Measurements from ENCODE around the gene ABCA13.

DNA sequence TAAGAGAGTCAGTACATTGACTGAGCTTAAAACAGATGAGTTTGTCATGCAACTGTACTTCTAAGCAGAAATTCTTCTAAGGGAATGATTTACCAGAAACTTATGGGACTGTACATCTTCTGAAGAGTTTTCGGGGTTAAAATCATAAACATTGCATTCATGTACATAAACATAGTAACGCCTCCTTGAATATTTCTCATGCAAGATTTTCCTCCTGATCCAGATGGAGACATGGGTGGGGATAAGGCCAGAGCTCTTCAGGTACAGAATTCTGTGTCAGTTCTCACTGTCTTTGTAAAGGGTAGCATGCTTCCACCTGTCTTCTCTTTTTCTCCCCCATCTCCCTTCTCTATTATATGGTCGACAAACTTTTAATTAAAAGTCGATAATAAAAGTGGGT lies 335.3 kb downstream of the ABCA13 start:
- TF ChIP-seq, protein P1, sequence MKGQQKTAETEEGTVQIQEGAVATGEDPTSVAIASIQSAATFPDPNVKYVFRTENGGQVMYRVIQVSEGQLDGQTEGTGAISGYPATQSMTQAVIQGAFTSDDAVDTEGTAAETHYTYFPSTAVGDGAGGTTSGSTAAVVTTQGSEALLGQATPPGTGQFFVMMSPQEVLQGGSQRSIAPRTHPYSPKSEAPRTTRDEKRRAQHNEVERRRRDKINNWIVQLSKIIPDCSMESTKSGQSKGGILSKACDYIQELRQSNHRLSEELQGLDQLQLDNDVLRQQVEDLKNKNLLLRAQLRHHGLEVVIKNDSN (IDR thresholded peaks at IDR 0.05; ENCODE audit: borderline replicate concordance, low read depth), result no peak
- TF ChIP-seq, protein P2, sequence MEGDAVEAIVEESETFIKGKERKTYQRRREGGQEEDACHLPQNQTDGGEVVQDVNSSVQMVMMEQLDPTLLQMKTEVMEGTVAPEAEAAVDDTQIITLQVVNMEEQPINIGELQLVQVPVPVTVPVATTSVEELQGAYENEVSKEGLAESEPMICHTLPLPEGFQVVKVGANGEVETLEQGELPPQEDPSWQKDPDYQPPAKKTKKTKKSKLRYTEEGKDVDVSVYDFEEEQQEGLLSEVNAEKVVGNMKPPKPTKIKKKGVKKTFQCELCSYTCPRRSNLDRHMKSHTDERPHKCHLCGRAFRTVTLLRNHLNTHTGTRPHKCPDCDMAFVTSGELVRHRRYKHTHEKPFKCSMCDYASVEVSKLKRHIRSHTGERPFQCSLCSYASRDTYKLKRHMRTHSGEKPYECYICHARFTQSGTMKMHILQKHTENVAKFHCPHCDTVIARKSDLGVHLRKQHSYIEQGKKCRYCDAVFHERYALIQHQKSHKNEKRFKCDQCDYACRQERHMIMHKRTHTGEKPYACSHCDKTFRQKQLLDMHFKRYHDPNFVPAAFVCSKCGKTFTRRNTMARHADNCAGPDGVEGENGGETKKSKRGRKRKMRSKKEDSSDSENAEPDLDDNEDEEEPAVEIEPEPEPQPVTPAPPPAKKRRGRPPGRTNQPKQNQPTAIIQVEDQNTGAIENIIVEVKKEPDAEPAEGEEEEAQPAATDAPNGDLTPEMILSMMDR (IDR thresholded peaks at IDR 0.05), result no peak
- no peak for TF ChIP-seq MEF2A (IDR thresholded peaks at IDR 0.05; ENCODE audit: borderline replicate concordance, low read depth)
- TF ChIP-seq, protein P3, sequence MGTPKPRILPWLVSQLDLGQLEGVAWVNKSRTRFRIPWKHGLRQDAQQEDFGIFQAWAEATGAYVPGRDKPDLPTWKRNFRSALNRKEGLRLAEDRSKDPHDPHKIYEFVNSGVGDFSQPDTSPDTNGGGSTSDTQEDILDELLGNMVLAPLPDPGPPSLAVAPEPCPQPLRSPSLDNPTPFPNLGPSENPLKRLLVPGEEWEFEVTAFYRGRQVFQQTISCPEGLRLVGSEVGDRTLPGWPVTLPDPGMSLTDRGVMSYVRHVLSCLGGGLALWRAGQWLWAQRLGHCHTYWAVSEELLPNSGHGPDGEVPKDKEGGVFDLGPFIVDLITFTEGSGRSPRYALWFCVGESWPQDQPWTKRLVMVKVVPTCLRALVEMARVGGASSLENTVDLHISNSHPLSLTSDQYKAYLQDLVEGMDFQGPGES (IDR thresholded peaks at IDR 0.05; ENCODE audit: low read depth, low read length), result no peak
- no peak for TF ChIP-seq EP300 (IDR thresholded peaks at IDR 0.05; ENCODE audit: borderline replicate concordance in 1 of 2, low read depth in 1 of 2, low read length in 1 of 2)
- TF ChIP-seq RAD21 (IDR thresholded peaks at IDR 0.05; ENCODE audit: low read length), result no peak
- no peak for TF ChIP-seq ELF1 (IDR thresholded peaks at IDR 0.05)
- no peak for TF ChIP-seq RCOR1 (IDR thresholded peaks at IDR 0.05; ENCODE audit: low read length)
